Breast epithelium (tissue), 3 donors: ENCODE measurements around the gene PPM1J.

Experiments
- CTCF ChIP-seq, 3 donors: fragments of 450-650 bp; IDR thresholded peaks; one replicate each; pipeline ENCODE4 v1.5.1; 2016 to 2017; ENCODE audit warnings: antibody characterized with exemption in 3 of 3, mild to moderate bottlenecking in 3 of 3, moderate library complexity in 3 of 3
- POLR2A ChIP-seq: fragments of 450-650 bp; IDR thresholded peaks from one replicate; pipeline ENCODE4 v1.6.1; 2016; ENCODE audit warnings: antibody characterized with exemption, mild to moderate bottlenecking, moderate library complexity
- POLR2AphosphoS5 ChIP-seq, 3 donors: sonication (generic); formaldehyde crosslinking; IDR thresholded peaks; one replicate each; pipeline ENCODE4 v1.6.1; 2017; ENCODE audit warnings: antibody characterized with exemption in 3 of 3

- TF ChIP-seq CTCF (IDR thresholded peaks at IDR 0.05): no peak
- no peak for TF ChIP-seq POLR2A
- TF ChIP-seq POLR2AphosphoS5 (IDR thresholded peaks at IDR 0.05): no peak
These were observed 38.6 kb downstream of the PPM1J start for GRCh38 chr1:112676543-112676942.
